ENCODE measurements around the gene DOCK1. TPM values are rescaled to one million over a fixed set of nuclear protein-coding genes. Genes with fewer than 3 reads are reported as not detected.
A peak's percentile ranks its signal among the peaks of the same experiment; 100 is the strongest.

DOCK1 gene
- total RNA-seq, 2 donors from 2014 or later = 41.2 to 56.0 TPM

GRCh38 chr10:127006453-127006852 lies 101.2 kb downstream of the DOCK1 start:
- H3K4me1 ChIP-seq (replicated peaks) = no peaks in the 10 kb centered on the region
- no peaks in the 10 kb centered on the region for H3K27me3 ChIP-seq (replicated peaks; ENCODE audit: insufficient read depth)
- intact Hi-C loops (cut with DNase I) = no loop called here
- H3K9me3 ChIP-seq = no peaks in the 10 kb centered on the region
- no peak overlapping the region for H3K4me3 ChIP-seq
- no peak for DNase-seq (ENCODE audit: low spot score)
- WGBS = 95% methylated on average over 6 of the region's 11 CpGs
- TF ChIP-seq CTCF (IDR thresholded peaks at IDR 0.05) = no peak
- no peak for TF ChIP-seq POLR2A (IDR thresholded peaks at IDR 0.05)
- TF ChIP-seq POLR2AphosphoS5 (IDR thresholded peaks at IDR 0.05) = no peak
- no peaks in the 10 kb centered on the region for H3K36me3 ChIP-seq
- no peak overlapping the region for H3K27ac ChIP-seq

GRCh38 chr10:127009366-127009765 lies 104.1 kb downstream of the DOCK1 start:
- 84% methylated on average over 8 of the region's 8 CpGs for WGBS
- no peaks in the 10 kb centered on the region for H3K4me1 ChIP-seq (replicated peaks)
- TF ChIP-seq POLR2A (IDR thresholded peaks at IDR 0.05) (no peak), CTCF (IDR thresholded peaks at IDR 0.05) (no peak), POLR2AphosphoS5 (IDR thresholded peaks at IDR 0.05) (no peak)
- H3K27me3 ChIP-seq (replicated peaks; ENCODE audit: insufficient read depth) = no peaks in the 10 kb centered on the region
- no peak overlapping the region for H3K27ac ChIP-seq
- no peak for DNase-seq (ENCODE audit: low spot score)
- H3K9me3 ChIP-seq = no peaks in the 10 kb centered on the region
- no peaks in the 10 kb centered on the region for H3K36me3 ChIP-seq
- intact Hi-C loops (cut with DNase I) = no loop called here
- no peak overlapping the region for H3K4me3 ChIP-seq

DNA sequence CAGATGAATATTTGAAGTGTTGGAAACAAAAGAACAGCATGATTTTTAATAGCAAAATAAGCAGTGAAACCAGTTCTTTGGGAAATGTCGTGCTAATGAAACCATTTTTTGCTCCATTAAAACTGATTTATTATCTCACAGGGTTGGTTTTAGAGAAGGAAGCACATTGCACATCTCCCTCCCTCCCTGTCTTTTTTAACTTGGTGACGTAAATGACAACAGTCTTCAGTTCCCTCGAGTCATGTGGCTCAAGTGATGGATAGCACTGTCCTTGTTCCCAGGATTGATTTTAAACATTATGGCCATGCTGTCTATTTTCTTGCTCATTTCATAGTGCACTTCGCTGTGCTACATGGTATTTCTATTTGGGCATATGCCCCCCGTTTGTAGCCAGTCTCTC lies 105.9 kb downstream of the DOCK1 start:
- no peak for DNase-seq (ENCODE audit: low spot score)
- TF ChIP-seq POLR2AphosphoS5 (IDR thresholded peaks at IDR 0.05) (no peak), POLR2A (IDR thresholded peaks at IDR 0.05) (no peak), CTCF (IDR thresholded peaks at IDR 0.05) (no peak)
- no peaks in the 10 kb centered on the region for H3K9me3 ChIP-seq
- H3K36me3 ChIP-seq = no peaks in the 10 kb centered on the region
- WGBS = 54% methylated on average over 5 of the region's 5 CpGs
- intact Hi-C loops (cut with DNase I) = no loop called here
- H3K4me3 ChIP-seq = no peak overlapping the region
- no peak overlapping the region for H3K27ac ChIP-seq
- no peaks in the 10 kb centered on the region for H3K4me1 ChIP-seq (replicated peaks)
- H3K27me3 ChIP-seq (replicated peaks; ENCODE audit: insufficient read depth) = no peaks in the 10 kb centered on the region

DNA sequence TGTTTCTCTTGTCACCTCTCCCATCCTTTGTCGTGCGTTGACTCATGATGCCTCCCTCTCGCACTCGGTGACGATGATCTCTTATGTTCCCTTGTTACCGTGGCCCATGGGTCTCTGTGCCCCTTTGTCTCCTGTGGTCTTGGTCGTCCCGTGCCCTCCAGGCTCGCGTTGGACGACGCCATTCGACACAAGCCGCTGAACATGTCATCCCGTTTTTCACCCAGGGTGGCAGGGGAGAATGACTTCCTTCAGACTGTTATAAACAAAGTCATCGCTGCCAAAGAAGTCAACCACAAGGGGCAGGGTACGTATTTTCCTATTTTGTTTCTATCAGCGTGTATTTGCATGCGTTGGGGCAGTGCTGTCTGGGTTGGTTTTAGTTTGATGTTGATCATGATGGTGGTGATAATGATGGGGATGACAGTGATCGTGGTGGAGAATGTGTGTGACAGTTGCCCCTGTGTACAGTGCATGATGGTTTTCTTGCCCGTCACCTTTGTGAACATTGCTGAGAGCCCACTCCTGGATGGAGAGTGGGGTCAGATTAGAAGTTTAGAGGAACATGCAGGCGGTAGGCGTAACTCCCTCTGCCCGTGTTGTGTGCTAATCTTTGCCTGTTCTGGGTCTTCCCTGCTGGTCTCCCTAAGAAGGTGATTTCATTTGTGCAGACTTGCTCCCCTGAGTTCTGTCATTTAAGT lies 107.0 kb downstream of the DOCK1 start:
- WGBS = 73% methylated on average over 24 of the region's 24 CpGs
- TF ChIP-seq POLR2A (IDR thresholded peaks at IDR 0.05) = no peak
- no peak for TF ChIP-seq CTCF (IDR thresholded peaks at IDR 0.05)
- no peak for TF ChIP-seq POLR2AphosphoS5 (IDR thresholded peaks at IDR 0.05)
- Histone ChIP-seq H3K27ac (no peak overlapping the region), H3K4me3 (no peak overlapping the region), H3K9me3 (no peaks in the 10 kb centered on the region), H3K4me1 (replicated peaks) (no peaks in the 10 kb centered on the region), H3K36me3 (no peaks in the 10 kb centered on the region), H3K27me3 (replicated peaks; ENCODE audit: insufficient read depth) (no peaks in the 10 kb centered on the region)
- DNase-seq (ENCODE audit: low spot score) = no peak
- intact Hi-C loops (cut with DNase I) = no loop called here

DNA sequence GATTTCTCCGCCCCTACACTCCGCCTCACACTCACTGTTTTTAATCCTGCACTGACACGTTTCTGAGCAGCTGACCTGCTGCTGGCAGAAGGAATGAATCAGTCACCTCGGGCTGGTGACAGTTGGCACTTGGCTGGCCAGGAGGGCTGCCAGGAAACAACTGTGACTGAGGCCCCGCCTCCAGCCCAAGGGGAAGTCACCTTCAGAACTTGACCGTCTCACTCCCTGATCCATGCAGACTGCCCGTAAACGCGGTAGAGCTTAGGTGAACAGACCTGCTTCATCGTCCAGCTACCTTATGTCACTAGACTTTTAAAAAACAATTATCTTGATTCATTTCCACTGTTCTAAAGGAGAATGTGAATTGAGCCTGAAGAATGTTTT lies 107.5 kb downstream of the DOCK1 start:
- DNase-seq (ENCODE audit: low spot score) = peak; percentile 91
- intact Hi-C loops (cut with DNase I) = no loop called here
- no peak overlapping the region for H3K4me3 ChIP-seq
- no peaks in the 10 kb centered on the region for H3K36me3 ChIP-seq
- WGBS = 32% methylated on average over 10 of the region's 10 CpGs
- no peaks in the 10 kb centered on the region for H3K4me1 ChIP-seq (replicated peaks)
- no peak for TF ChIP-seq CTCF (IDR thresholded peaks at IDR 0.05)
- peak; percentile 93 for TF ChIP-seq POLR2AphosphoS5 (IDR thresholded peaks at IDR 0.05)
- no peak for TF ChIP-seq POLR2A (IDR thresholded peaks at IDR 0.05)
- no peaks in the 10 kb centered on the region for H3K9me3 ChIP-seq
- H3K27me3 ChIP-seq (replicated peaks; ENCODE audit: insufficient read depth) = no peaks in the 10 kb centered on the region
- H3K27ac ChIP-seq = peak overlapping the region; percentile 24
